IMR-90 (cell line): Measurements from ENCODE around the gene CYBRD1. TPM values are rescaled to one million over a fixed set of nuclear protein-coding genes. Genes with fewer than 3 reads are reported as not detected.

ENCODE experiments used
- ATAC-seq: fragments of 200-7000 bp; cut with Tn5 transposase; 2 replicates; pipeline ENCODE4 v1.9.1; 2020; ENCODE audit warnings: low read depth, mild to moderate bottlenecking, moderate library complexity
- BruUV-seq: library from RNA; stranded (reverse); fragments of 400-500 nt; replicated peaks from 2 replicates; lab custom pipeline; 2021; lab: Mats Ljungman, UMichigan
- CTCF ChIA-PET: fragments of 300-600 bp; formaldehyde crosslinking; extraction: SDS; loops from one replicate; lab custom pipeline; 2021; ENCODE audit warnings: antibody characterized with exemption; lab: Yijun Ruan, JAX
- POLR2A ChIA-PET: fragments of 300-600 bp; sonication (Branson Sonifier 250); formaldehyde crosslinking; loops from one replicate; lab custom pipeline; 2022; ENCODE audit warnings: antibody characterized with exemption; ENCODE audit not compliant: unreplicated experiment; lab: Charles Lee
- DNase-seq: peaks from one replicate; pipeline ENCODE4 v3.0.0; 2013
- H2AFZ ChIP-seq: replicated peaks from 2 replicates; pipeline ENCODE3; 2013; ENCODE audit warnings: low read length, mild to moderate bottlenecking; ENCODE audit not compliant: poor library complexity
- H2AK5ac ChIP-seq: 2 replicates; pipeline ENCODE4 v1.6.1; 2013; ENCODE audit warnings: low read depth, low read length, inconsistent platforms
- H2AK9ac ChIP-seq: replicated peaks from 2 replicates; pipeline ENCODE3; 2013; ENCODE audit warnings: mild to moderate bottlenecking, low read depth, low read length, moderate library complexity; ENCODE audit not compliant: poor library complexity
- H2BK120ac ChIP-seq: 2 replicates; pipeline ENCODE4 v1.6.1; 2013; ENCODE audit warnings: low read depth, low read length, inconsistent platforms
- H2BK15ac ChIP-seq: 3 replicates; pipeline ENCODE4 v1.6.1; 2013; ENCODE audit warnings: low read depth, low read length, inconsistent platforms
- H2BK20ac ChIP-seq: 2 replicates; pipeline ENCODE4 v1.6.1; 2013; ENCODE audit warnings: low read depth, mild to moderate bottlenecking, inconsistent platforms, low read length, moderate library complexity
- H2BK5ac ChIP-seq: 2 replicates; pipeline ENCODE4 v1.6.1; 2013; ENCODE audit warnings: mild to moderate bottlenecking, low read depth, low read length, inconsistent platforms; ENCODE audit not compliant: poor library complexity, severe bottlenecking
- H3K14ac ChIP-seq: replicated peaks from 2 replicates; pipeline ENCODE4 v1.6.1; 2013; ENCODE audit warnings: low read depth, low read length, inconsistent platforms
- H3K18ac ChIP-seq: 2 replicates; pipeline ENCODE4 v1.6.1; 2013; ENCODE audit warnings: low read depth, low read length, control low read depth
- H3K23ac ChIP-seq: 2 replicates; pipeline ENCODE4 v1.6.1; 2013; ENCODE audit warnings: low read depth, low read length, inconsistent platforms
- H3K27ac ChIP-seq: 2 replicates; pipeline ENCODE4 v1.5.1; 2013; ENCODE audit warnings: mild to moderate bottlenecking, control low read depth, low read length; ENCODE audit not compliant: insufficient read depth
- H3K27me3 ChIP-seq: 2 replicates; pipeline ENCODE4 v1.6.1; 2013; ENCODE audit warnings: low read length; ENCODE audit not compliant: control insufficient read depth, insufficient read depth
- H3K36me3 ChIP-seq: 2 replicates; pipeline ENCODE4 v1.6.1; 2013; ENCODE audit warnings: low read length, mixed read lengths; ENCODE audit not compliant: control insufficient read depth, insufficient read depth
- H3K4ac ChIP-seq: 2 replicates; pipeline ENCODE4 v1.6.1; 2013; ENCODE audit warnings: low read depth, low read length, inconsistent platforms
- H3K4me1 ChIP-seq: 2 replicates; pipeline ENCODE4 v1.6.1; 2013; ENCODE audit warnings: low read length, mixed read lengths; ENCODE audit not compliant: control insufficient read depth, insufficient read depth
- H3K4me2 ChIP-seq: 2 replicates; pipeline ENCODE4 v1.6.1; 2013; ENCODE audit warnings: low read depth, mild to moderate bottlenecking, control low read depth, low read length, moderate library complexity
- H3K4me3 ChIP-seq: 2 replicates; pipeline ENCODE4 v1.5.1; 2013; ENCODE audit warnings: low read depth, mild to moderate bottlenecking, control low read depth, low read length, moderate library complexity; ENCODE audit not compliant: insufficient read depth
- H3K56ac ChIP-seq: 2 replicates; pipeline ENCODE4 v1.6.1; 2013; ENCODE audit warnings: low read length, inconsistent platforms; ENCODE audit not compliant: insufficient read depth; ENCODE audit errors: extremely low read depth
- H3K79me1 ChIP-seq, 2 experiments: 2 replicates each; pipeline ENCODE4 v1.6.1; 2013; ENCODE audit warnings: low read length in 2 of 2, inconsistent platforms in 1 of 2, low read depth in 1 of 2
- H3K9ac ChIP-seq: 2 replicates; pipeline ENCODE4 v1.6.1; 2013; ENCODE audit warnings: low read depth, low read length, control low read depth
- H3K9me1 ChIP-seq: 2 replicates; pipeline ENCODE4 v1.6.1; 2013; ENCODE audit warnings: low read length, inconsistent platforms; ENCODE audit not compliant: insufficient read depth
- H3K9me3 ChIP-seq: 2 replicates; pipeline ENCODE4 v1.6.1; 2013; ENCODE audit warnings: low read length; ENCODE audit not compliant: control insufficient read depth, insufficient read depth
- H4K20me1 ChIP-seq: 2 replicates; pipeline ENCODE4 v1.6.1; 2013; ENCODE audit warnings: low read length, inconsistent platforms; ENCODE audit not compliant: insufficient read depth
- H4K5ac ChIP-seq: 2 replicates; pipeline ENCODE4 v1.6.1; 2013; ENCODE audit warnings: mild to moderate bottlenecking, low read depth, low read length, control low read depth
- H4K8ac ChIP-seq, 2 experiments: 2 replicates each; pipeline ENCODE4 v1.6.1; 2013; ENCODE audit warnings: low read depth in 2 of 2, low read length in 2 of 2, control low read depth in 1 of 2, inconsistent platforms in 1 of 2
- H4K91ac ChIP-seq: 2 replicates; pipeline ENCODE4 v1.6.1; 2013; ENCODE audit warnings: low read depth, low read length, inconsistent platforms; ENCODE audit not compliant: insufficient read depth
- POLR2A ChIP-seq: IDR thresholded peaks from 2 replicates; pipeline ENCODE4 v1.6.1; 2012; ENCODE audit warnings: mild to moderate bottlenecking, low read depth, low read length
- WGBS, 2 experiments: methylation state at CpG; one replicate each; pipeline versions ENCODE4 v1.1.5 to v1.1.7; 2013; ENCODE audit warnings: missing lambda C conversion rate in 2 of 2; ENCODE audit not compliant: insufficient read length in 1 of 2; ENCODE audit errors: extremely low coverage in 2 of 2; 5-methylcytosine and 5-hydroxymethylcytosine counted together
- dilution Hi-C: fragments of 300-500 bp; cut with HindIII; formaldehyde crosslinking; loops from one replicate; pipeline ENCODE4 v1.14.3; 2018; ENCODE audit warnings: low sequenced_read_pairs; ENCODE audit not compliant: unreplicated experiment
- in situ Hi-C: fragments of 300-500 bp; cut with MboI; formaldehyde crosslinking; loops from 3 replicates; pipeline ENCODE4 v1.14.3; 2019; ENCODE audit warnings: low sequenced_read_pairs, inconsistent platforms, mixed read lengths
- intact Hi-C: fragments of 100-400 bp; cut with micrococcal nuclease; formaldehyde crosslinking; loops from 2 replicates; pipeline ENCODE4 v1.10.0; 2022
- polyA plus RNA-seq, 3 experiments: library from polyadenylated mRNA; depleted of rRNA; stranded (reverse); fragments of >200 nt; gene quantifications; 2 replicates each; pipeline ENCODE4 v1.2.3, GENCODE V29; 2012; ENCODE audit warnings: low replicate concordance in 1 of 3
- total RNA-seq: library from RNA; depleted of rRNA; stranded (reverse); fragments of >200 nt; gene quantifications from 2 replicates; pipeline ENCODE4 v1.2.3, GENCODE V29; 2012

CYBRD1 gene
- total and polyA plus RNA-seq, 2 of the 4 experiments (the other 2 are of a cell fraction) = 53.2 to 103 TPM

- no peaks in the 10 kb centered on the region; the same call in 1 of the 2 replicates for H3K4me1 ChIP-seq
- in situ Hi-C loops = no loop called here
- no peak overlapping the region for H2BK20ac ChIP-seq
- no peaks in the 10 kb centered on the region for H3K9me3 ChIP-seq
- intact Hi-C loops = no loop called here
- H3K4me3 ChIP-seq = no peak overlapping the region
- ChIA-PET CTCF (no interaction called here), POLR2A (no interaction called here)
- peaks cover 2% of the 10 kb centered on the region for H3K27me3 ChIP-seq
- no peak overlapping the region for H3K27ac ChIP-seq
- H2AK5ac ChIP-seq = no peak overlapping the region
- no peak overlapping the region for H3K14ac ChIP-seq
- no TSS peak for BruUV-seq
- no peak overlapping the region for H4K8ac ChIP-seq
- no peak overlapping the region for H3K56ac ChIP-seq
- H3K9ac ChIP-seq = no peak overlapping the region
- no peak overlapping the region for H3K4ac ChIP-seq
- no peaks in the 10 kb centered on the region for H4K20me1 ChIP-seq
- ATAC-seq = no peak
- H3K23ac ChIP-seq = no peak overlapping the region
- no peaks in the 10 kb centered on the region for H3K79me1 ChIP-seq
- no peak overlapping the region for H3K18ac ChIP-seq
- H2AK9ac ChIP-seq = no peak overlapping the region
- no peak for TF ChIP-seq POLR2A
- no peak overlapping the region for H4K5ac ChIP-seq
- no peak overlapping the region for H2BK15ac ChIP-seq
- no peak for DNase-seq
- H2BK5ac ChIP-seq = no peak overlapping the region
- dilution Hi-C loops = no loop called here
- H3K9me1 ChIP-seq = peaks cover 8% of the 10 kb centered on the region; the same call in 1 of the 2 replicates
- H2AFZ ChIP-seq = no peak overlapping the region
- H2BK120ac ChIP-seq = no peak overlapping the region
- no peak overlapping the region for H3K4me2 ChIP-seq
- no peaks in the 10 kb centered on the region for H3K36me3 ChIP-seq
- no CpG with 5 or more reads among the region's 1 CpG for WGBS, 2 experiments
- no peak overlapping the region for H4K91ac ChIP-seq
Measured at GRCh38 chr2:171512683-171513195, 9.5 kb upstream of the CYBRD1 start.
